HL-60 (cell line): ENCODE data around the gene KCNRG.

Source experiments
- DNase-seq, 2 experiments: peaks; one replicate each; pipeline ENCODE4 v3.0.0-alpha.2; 2010 to 2020; ENCODE audit warnings: low read depth in 1 of 2, low spot score in 1 of 2
- H3K27ac ChIP-seq: fragments of 250-450 bp; sonication (Bioruptor Pico); replicated peaks from 2 replicates; pipeline ENCODE4 v1.5.1; 2020; ENCODE audit warnings: mild to moderate bottlenecking, moderate library complexity
- H3K27me3 ChIP-seq: fragments of 250-450 bp; sonication (Bioruptor Pico); 2 replicates; pipeline ENCODE4 v1.5.1; 2021; ENCODE audit warnings: mild to moderate bottlenecking, moderate library complexity; ENCODE audit not compliant: insufficient read depth, poor library complexity, severe bottlenecking
- H3K4me3 ChIP-seq: replicated peaks from 2 replicates; pipeline ENCODE4 v1.5.1; 2011; ENCODE audit warnings: mild to moderate bottlenecking, control low read depth, low read length; ENCODE audit not compliant: insufficient read depth
- GABPA ChIP-seq: IDR thresholded peaks from 2 replicates; pipeline ENCODE4 v1.6.1; 2012; ENCODE audit warnings: low read depth
- POLR2AphosphoS5 ChIP-seq: IDR thresholded peaks from 2 replicates; pipeline ENCODE4 v1.6.1; 2012; ENCODE audit warnings: low read depth
- SPI1 ChIP-seq: IDR thresholded peaks from 2 replicates; pipeline ENCODE4 v1.6.1; 2012; ENCODE audit warnings: low read depth, mild to moderate bottlenecking, borderline replicate concordance
- TF ChIP-seq, protein P1 (sequence below): IDR thresholded peaks from one replicate; pipeline ENCODE4 v1.5.1; 2011; ENCODE audit warnings: low read length, control low read depth, inconsistent platforms; ENCODE audit not compliant: insufficient read depth
- TF ChIP-seq, protein P2 (sequence below): IDR thresholded peaks from 2 replicates; pipeline ENCODE4 v1.6.1; 2012; ENCODE audit warnings: low read depth; ENCODE audit not compliant: insufficient replicate concordance

KCNRG gene

DNA sequence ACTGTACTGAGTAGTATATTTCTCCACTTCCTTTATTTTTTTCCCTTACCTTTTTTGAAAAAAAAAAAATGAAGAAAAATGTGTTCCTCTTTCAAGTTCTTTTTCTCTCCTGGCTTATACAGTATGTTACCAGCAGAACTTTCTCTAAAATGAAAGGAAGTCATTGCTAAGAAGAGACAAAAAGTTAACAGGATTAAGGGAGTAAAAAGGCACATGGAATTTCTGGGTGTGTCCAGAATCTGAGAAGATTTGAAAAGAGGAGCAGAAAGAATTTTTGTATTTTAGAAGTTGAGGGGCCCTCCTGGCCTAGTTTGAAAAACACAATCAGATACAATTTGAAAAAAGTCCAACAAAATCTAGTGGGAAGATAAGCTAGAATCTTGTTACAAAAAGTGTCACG, 39.4 kb upstream of the KCNRG start:
- no peak overlapping the region for H3K27ac ChIP-seq
- TF ChIP-seq GABPA = no peak
- TF ChIP-seq, protein P1, sequence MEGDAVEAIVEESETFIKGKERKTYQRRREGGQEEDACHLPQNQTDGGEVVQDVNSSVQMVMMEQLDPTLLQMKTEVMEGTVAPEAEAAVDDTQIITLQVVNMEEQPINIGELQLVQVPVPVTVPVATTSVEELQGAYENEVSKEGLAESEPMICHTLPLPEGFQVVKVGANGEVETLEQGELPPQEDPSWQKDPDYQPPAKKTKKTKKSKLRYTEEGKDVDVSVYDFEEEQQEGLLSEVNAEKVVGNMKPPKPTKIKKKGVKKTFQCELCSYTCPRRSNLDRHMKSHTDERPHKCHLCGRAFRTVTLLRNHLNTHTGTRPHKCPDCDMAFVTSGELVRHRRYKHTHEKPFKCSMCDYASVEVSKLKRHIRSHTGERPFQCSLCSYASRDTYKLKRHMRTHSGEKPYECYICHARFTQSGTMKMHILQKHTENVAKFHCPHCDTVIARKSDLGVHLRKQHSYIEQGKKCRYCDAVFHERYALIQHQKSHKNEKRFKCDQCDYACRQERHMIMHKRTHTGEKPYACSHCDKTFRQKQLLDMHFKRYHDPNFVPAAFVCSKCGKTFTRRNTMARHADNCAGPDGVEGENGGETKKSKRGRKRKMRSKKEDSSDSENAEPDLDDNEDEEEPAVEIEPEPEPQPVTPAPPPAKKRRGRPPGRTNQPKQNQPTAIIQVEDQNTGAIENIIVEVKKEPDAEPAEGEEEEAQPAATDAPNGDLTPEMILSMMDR = no peak
- peak; percentile 74; the same call in 1 of the 2 replicates for TF ChIP-seq SPI1
- DNase-seq = no peak
- no peaks in the 10 kb centered on the region for H3K27me3 ChIP-seq
- no peak overlapping the region for H3K4me3 ChIP-seq

DNA sequence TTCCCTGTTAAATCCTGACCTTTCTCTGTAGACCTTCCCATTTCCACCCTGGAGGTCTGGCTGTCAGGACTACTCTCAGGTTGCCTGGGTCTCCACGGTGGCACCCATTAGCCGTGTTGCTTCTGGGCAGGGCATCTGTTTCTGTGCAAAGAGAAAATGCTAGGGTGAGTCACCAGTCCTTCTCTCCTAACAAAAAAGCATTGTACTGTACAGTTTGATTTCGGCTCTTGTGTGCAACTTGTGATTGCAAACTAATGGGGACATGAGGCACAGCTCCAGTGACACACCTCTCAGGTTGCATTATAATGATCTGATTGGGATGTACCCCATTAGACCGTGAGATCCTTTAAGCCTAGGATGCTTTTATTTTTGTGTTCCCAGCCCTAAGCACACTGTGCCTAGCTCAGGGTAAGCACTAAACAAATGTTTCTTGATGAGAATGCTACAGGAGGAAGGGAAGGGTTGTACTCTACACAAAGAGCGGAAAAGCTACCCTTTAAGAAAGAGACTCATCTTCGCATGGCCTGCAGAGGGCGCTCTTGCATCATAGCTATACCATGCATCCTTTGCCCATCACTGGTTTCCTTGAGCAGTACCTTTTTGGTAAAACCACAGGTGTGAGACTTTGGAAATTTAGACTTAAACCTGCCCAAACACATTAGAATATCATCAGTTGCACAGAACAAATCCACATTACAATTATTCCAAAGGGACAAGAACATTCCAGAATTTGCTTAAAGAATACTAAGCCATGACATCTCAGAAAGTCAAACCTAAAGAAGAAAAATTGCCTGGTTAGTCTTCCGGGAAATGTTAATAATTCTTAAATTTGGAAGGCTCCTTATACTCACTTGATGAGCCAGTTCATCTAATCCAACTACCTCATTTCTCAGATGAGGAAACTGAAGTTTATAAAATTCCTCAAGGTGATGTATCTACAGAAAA, 38.7 kb upstream of the KCNRG start:
- Histone ChIP-seq H3K27me3 (no peaks in the 10 kb centered on the region), H3K4me3 (no peak overlapping the region), H3K27ac (no peak overlapping the region)
- peak; percentile 54 to 76 for DNase-seq
- TF ChIP-seq, protein P1 = peak; percentile 87
- TF ChIP-seq POLR2AphosphoS5 = no peak

- H3K4me3 ChIP-seq = no peak overlapping the region
- TF ChIP-seq GABPA = no peak
- TF ChIP-seq SPI1 = no peak; the same call in 1 of the 2 replicates
- TF ChIP-seq, protein P1 = no peak
- TF ChIP-seq, protein P2, sequence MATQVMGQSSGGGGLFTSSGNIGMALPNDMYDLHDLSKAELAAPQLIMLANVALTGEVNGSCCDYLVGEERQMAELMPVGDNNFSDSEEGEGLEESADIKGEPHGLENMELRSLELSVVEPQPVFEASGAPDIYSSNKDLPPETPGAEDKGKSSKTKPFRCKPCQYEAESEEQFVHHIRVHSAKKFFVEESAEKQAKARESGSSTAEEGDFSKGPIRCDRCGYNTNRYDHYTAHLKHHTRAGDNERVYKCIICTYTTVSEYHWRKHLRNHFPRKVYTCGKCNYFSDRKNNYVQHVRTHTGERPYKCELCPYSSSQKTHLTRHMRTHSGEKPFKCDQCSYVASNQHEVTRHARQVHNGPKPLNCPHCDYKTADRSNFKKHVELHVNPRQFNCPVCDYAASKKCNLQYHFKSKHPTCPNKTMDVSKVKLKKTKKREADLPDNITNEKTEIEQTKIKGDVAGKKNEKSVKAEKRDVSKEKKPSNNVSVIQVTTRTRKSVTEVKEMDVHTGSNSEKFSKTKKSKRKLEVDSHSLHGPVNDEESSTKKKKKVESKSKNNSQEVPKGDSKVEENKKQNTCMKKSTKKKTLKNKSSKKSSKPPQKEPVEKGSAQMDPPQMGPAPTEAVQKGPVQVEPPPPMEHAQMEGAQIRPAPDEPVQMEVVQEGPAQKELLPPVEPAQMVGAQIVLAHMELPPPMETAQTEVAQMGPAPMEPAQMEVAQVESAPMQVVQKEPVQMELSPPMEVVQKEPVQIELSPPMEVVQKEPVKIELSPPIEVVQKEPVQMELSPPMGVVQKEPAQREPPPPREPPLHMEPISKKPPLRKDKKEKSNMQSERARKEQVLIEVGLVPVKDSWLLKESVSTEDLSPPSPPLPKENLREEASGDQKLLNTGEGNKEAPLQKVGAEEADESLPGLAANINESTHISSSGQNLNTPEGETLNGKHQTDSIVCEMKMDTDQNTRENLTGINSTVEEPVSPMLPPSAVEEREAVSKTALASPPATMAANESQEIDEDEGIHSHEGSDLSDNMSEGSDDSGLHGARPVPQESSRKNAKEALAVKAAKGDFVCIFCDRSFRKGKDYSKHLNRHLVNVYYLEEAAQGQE = no peak
- no peak for TF ChIP-seq POLR2AphosphoS5
- no peak overlapping the region for H3K27ac ChIP-seq
- peak in 1 of 2 experiments; percentile 47 for DNase-seq
- no peaks in the 10 kb centered on the region for H3K27me3 ChIP-seq
Measured at GRCh38 chr13:49977992-49978391, 37.3 kb upstream of the KCNRG start.

GRCh38 chr13:49980266-49980665, 35.0 kb upstream of the KCNRG start:
- Histone ChIP-seq H3K27ac (no peak overlapping the region), H3K4me3 (no peak overlapping the region), H3K27me3 (no peaks in the 10 kb centered on the region)
- TF ChIP-seq, protein P2 = no peak
- TF ChIP-seq, protein P1 = no peak
- no peak for TF ChIP-seq POLR2AphosphoS5
- no peak for TF ChIP-seq GABPA
- no peak for TF ChIP-seq SPI1
- no peak for DNase-seq
